HG03354 (cell line): ENCODE measurements around the gene MCUR1.
"Not testable (repeated sequence)": the region's sequence is repeated elsewhere in the genome, so short reads cannot be mapped to it uniquely, and the experiment has no call there.

Experiments
- ATAC-seq: cut with Tn5 transposase; IDR thresholded peaks from one replicate; pipeline ENCODE4 v1.9.1; 2021; ENCODE audit warnings: mild to moderate bottlenecking; ENCODE audit not compliant: unreplicated experiment, poor library complexity, severe bottlenecking

MCUR1 gene, protein sequence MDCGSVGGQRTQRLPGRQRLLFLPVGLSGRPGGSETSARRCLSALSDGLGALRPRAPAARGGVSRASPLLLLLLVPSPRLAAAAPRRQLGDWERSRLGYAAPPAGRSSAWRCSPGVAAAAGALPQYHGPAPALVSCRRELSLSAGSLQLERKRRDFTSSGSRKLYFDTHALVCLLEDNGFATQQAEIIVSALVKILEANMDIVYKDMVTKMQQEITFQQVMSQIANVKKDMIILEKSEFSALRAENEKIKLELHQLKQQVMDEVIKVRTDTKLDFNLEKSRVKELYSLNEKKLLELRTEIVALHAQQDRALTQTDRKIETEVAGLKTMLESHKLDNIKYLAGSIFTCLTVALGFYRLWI

DNA sequence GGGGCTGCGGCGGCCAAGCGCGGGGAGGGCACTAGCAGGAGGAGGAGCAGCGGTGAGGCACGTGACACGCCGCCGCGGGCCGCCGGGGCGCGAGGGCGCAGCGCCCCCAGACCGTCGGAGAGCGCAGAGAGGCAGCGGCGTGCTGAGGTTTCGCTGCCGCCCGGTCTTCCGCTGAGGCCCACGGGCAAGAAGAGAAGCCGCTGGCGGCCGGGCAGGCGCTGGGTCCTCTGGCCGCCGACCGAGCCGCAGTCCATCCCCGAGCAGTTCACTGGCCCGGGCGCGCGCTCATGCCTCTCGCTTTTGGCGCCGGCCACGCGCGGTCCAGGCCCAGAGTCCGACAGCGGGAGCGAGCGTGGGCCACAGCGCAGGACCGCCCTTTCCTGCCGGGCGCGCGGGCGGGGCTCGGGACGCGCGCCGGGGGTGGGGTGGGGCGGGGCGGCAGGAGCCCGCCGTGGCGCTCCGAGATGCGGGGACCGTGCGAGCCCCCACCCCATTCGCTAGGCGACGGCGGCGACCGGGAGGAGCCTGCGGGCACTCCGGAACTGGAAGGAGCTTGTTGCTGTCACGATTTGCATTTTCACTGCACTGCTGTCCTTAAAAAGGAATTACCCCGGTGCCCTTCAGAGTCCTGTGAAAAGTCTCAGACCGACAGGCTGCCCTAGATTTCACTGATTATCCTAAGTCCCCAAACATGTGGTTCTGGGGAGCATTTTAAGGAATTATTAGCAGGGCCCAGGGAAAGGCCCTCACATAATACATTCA, at the start of gene MCUR1:
TSS of gene MCUR1 (minus strand) at position 382 of the 762 bp plus-strand sequence. CDS start at position 254, 128 bp downstream.
- peak; percentile 84 for ATAC-seq

DNA sequence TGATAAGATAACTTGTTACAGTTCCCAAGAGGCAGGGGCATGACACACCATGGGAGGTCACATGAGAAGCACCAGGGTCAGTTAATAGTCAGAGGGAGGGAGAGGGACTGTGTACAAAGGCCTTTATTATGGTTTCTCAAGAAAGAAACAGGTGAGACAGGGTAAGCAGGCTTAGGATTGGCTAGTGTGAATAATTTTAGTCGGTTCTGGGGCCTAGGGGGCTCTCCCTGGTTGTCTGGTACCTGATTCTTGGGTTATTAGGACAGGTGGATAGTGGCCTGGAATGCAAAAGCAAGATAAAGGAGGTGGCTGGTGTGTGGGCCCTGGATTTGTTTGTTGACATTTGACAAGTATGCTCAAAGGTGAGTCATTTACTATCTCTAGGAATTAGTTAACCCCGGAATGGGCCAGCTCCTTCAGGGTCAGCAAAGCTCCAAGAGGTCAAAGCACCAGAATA, 49.4 kb upstream of the MCUR1 start:
- no peak for ATAC-seq

DNA sequence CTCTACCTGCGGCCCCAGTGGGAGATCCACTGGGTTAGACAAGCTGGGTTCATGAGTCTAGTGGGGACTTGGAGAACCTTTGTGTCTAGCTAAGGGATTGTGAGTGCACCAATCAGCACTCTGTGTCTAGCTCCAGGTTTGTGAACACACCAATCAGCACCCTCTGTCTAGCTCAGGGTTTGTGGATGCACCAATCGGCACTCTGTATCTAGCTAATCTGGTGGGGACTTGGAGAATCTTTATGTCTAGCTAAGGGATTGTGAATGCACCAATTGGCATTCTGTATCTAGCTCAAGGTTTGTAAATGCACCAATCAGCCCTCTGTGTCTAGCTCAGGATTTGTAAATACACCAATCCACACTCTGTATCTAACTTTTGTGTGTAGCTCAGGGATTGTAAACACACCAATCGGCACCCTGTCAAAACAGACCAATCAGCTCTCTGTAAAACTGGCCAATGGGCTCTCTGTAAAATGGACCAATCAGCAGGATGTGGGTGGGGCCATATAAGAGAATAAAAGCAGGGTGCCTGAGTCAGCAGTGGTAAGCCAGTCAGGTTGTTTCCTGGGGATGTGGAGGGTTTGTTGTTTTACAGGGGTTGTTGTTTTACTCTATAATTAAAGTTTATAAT, 46.3 kb upstream of the MCUR1 start:
- not testable (repeated sequence) for ATAC-seq

DNA sequence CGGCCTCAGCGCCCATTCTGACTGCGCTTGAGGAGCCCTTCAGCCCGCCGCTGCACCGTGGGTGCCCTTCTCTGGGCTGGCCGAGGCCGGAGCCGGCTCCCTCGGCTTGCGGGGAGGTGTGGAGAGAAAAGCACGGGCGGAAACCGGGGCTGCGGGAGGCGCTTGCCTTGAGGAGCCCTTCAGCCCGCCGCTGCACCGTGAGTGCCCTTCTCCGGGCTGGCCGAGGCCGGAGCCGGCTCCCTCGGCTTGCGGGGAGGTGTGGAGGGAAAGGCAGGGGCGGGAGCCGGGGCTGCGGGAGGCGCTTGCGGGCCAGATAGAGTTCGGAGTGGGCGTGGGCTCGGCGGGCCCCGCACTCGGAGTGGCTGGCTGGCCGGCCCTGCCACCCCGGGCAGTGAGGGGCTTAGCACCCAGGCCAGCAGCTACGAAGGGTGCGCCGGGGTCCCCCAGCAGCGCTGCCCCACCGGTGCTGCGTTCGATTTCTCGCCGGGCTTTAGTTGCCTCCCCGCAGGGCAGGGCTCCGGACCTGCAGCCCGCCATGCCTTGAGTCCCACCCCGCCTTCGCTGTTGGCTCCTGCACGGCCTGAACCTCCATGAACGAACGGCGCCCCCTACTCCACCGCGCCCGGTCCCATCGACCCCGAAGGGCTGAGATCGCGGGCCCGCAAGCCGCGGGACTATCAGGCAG, 45.7 kb upstream of the MCUR1 start:
- no peak for ATAC-seq

DNA sequence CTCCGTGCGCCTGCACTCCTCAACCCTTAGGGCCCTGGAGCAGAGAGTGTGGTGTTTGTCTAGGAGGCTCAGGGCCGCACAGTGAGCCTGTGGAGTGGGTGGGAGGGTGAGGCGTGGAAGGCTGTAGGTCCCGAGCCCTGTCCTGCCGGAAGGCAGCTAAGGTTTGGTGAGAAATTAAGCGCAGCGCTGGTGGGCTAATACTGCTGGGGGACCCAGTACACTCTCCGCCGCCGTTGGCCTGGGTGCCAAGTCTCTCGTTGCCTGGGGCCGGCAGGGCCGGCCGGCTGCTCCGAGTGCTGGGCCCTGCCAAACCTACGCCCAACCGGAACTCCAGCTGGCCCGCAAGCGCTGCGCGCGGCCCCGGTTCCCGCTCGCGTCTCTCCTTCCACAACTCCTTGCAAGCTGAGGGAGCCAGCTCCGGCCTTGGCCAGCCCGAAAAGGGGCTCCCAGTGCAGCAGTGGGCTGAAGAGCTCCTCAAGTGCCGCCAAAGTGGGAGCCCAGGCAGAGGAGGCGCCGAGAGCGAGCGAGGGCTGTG, 40.4 kb upstream of the MCUR1 start:
- no peak for ATAC-seq

DNA sequence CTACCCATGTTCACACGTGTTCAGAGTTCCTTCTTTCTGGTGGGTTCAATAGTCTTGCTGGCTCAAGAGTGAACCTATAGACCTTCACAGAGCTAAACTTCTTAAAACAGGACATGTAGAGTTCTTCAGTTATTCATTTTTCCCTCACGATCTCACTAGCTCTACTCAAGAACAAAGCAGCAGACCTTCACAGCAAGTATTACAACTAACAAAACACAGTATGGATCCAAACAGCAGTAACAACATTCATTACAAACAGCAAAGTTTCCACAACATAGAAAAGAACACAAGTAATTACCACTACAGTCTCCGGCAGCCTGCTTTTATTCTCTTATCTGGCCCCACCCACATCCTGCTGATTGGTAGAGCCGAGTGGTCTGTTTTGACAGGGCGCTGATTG, 39.5 kb upstream of the MCUR1 start:
- no peak for ATAC-seq

DNA sequence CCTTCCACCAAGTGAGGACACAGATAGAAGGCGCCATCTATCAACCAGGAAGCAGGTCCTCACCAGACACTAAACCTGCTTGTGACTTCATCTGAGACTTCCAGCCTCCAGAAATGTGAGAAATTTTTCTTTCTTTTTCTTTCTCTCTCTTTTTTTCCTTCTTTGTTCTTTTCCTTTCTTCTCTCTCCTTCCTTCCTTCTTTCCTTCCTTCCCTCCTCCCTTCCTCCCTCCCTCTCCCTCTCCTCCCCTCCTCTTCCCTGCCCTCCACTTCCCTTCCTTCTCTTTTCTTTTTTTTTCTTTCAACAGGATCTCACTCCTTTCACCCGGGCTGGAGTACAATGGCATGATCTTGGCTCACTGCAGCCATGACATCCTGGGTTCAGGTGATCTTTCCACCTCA, 37.4 kb upstream of the MCUR1 start:
- no peak for ATAC-seq

DNA sequence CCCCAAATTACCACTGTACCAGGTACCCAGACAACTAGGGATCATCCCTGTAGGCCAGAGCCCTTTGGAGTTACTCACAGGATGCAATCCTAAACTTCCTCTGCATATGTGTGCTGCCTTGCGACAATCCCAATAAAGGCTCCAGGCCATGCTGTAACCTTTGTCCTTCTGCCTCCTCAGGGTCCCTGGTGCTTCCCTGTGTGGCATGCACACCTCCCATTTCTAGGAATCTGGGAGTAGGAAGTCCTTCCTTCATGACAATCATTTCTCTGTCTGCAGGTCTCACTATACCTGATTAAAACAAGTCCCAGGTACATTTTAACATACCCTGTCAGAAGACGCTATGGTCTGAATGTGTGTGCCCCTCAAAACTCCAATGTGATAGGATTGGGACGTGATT, 37.0 kb upstream of the MCUR1 start:
- ATAC-seq, result no peak

DNA sequence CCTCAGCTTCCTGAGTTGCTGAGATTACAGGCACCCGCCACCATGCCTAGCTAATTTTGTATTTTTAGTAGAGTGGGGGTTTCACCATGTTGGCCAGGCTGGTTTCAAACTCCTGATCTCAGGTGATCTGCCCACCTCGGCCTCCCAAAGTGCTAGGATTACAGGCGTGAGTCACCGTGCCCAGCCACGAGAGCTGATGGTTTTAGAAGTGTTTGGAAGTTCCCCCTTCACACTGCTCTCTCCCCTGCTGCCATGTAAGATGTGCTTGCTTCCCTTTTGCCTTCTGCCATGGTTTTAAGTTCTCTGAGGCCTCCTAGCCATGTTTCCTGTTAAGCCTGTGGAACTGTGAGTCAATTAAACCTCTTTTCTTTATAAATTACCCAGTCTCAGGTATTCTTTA, 36.3 kb upstream of the MCUR1 start:
- not testable (repeated sequence) for ATAC-seq

DNA sequence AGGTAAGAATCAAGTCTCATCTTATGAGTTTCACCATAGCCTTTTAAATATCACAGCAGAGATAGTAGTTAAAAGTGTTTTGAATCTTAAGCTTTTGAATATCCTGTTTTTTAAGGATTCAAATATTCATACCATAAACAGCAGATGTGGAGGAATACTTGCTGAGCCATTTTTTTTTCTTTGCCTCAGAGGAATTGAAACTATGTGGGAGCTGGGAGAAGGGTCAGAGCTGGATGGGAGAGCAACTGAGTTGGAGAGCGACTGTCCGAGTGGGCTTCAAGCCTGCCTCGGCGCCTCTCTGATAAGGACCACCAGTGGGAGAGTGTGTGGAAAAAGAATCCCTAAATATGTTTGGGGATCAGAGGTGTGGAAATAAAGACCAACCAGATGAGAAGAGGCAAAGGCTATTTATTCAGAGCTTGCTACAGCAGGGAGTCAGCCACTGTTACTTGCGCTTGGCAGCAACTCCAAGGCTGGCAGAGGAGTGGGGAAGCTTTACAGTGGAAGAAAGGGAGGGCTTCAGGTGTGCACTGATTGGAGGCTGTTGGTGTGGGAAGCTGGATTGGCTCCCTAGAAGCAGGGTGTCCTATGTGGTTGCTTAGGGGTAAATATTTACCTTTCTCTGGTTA, 34.3 kb upstream of the MCUR1 start:
- no peak for ATAC-seq

DNA sequence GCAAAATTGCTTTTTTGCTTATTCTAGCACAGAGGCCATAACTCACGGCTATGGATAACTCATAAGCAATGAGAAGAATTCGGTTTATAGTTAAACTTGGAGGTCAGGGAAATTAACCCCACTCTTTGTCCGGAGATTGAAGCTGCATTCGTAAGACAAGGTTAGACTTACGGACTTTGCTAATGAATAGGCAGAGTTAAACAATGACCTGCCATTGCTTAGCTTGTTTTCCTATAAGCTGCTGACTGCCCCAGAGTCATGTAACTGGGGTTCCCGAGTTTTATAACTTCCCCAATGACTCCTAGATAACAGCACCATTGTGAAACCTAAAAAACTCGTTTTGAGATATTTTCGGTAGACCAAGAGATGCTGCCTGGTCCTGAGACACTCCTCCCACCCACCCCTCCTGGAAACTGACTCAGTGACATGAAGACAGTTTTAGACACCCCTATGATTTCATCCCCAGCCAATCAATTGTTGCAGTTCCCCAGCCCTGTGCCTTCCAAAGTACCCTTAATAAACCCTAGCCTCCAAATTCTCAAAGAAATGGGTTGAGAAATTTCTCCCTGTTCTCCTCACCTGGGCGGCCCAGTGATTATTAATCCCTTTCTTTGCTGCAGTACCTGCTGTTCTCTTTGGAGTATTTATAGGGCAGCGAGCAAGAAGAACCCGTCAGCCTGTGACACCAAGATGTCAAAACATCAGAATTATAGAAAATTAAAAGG, 33.1 kb upstream of the MCUR1 start:
- ATAC-seq, result no peak

DNA sequence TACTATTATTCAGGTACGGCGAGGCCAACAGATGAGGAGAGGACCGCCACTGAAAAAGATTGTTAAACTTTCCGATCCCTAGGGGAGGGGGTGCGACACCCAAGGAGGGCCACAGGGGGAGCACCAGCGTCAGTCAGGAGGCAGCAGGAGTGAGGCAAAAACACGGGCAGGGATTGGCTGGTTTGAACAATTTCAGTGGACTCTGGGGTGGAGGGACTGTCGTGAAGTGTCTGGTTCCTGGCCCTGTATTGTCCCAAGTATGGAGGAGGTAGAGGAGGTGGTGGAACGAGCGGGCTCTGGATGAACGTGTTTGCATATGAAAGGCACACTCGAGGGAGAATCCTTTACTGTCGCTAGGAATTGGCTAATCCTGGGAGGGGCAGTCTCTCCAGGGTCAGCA, 32.5 kb upstream of the MCUR1 start:
- ATAC-seq, result no peak

DNA sequence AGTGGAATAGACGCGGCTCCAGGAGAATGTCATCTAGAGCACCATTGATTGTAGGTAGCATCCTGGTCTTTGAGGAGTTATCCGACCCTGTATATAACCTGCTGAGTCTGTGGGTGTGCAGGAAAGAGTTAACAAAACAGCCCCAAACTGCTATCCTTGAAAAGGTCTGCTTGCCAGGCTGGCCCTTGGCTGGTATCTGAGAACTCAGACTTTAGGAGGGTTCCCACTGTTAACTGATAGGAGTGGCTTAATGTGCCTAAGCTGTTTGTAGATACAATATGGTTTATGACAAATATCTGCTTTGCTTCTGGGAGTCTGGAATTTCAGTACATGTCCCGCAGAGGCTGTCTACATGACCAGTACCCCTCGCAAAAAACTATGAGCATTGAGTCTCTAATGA, 27.6 kb upstream of the MCUR1 start:
- ATAC-seq, result no peak

DNA sequence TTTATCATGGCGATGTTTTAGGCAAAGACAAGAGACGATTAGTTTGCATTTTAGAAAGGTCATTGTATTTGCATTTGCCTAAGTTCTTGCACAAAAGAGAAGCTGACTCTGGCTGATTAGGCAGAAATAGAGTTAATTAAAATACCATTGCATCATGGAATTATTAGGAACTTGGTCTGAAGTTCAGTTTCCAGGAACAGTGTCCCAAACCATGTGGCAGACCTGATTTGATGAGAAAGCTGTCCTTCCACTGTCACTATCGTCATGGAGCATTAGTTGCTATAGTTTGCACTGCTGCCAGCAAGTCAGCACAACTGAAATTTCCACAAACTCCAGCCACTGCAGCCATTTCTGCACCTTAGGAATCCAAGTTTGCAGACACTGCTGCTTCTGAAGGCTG, 24.3 kb upstream of the MCUR1 start:
- ATAC-seq, result no peak

DNA sequence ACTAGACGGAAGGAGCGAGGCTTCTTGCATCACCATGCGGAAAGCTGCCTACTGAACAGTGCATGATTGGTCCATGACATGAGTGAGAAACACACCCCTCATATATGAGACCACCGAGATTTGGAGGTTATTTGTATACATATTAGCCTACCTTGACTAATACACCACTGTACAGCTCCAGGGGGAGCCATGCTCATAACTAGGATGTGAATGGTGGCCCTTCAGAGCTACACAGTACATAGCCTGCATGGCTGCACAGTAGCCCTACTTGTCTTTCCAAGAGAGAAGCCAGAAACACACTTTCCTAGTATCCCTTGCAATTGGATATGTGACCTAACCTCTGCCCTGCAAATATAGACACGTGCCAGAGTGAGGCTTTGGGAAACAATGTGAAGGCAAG, 21.8 kb upstream of the MCUR1 start:
- no peak for ATAC-seq

DNA sequence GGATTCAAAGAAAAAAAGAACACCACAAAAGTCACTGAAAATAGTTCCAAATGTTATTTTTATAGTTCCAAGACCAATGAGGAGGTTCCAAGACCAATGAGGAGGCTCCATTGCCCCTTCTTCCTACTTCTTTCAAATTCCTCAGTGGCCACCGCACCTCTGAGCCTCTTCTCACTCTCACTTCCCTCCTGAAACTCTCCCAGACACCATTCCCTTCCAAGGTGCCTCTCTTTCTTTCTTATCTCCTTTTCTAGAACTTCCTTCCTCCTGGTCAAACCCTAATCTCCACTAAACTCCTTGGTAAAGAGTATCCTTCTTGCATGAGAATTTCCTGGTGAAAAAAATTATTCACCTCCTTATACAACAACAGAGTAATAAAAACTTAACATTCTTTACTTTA, 20.4 kb upstream of the MCUR1 start:
- ATAC-seq, result no peak

DNA sequence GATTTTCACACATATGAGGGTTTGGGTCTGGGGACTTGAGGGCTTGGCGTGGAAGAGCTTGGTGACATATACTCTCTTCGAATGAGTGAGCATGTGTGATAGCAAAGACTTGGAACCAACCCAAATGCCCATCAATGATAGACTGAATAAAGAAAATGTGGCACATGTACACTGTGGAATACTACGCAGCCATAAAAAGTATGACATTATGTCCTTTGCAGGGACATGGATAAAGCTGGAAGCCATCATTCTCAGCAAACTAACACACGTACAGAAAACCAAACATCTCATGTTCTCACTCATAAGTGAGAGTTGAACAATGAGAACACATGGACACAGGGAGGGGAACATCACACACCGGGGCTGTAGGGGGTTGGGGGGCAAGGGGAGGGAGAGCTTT, 19.7 kb upstream of the MCUR1 start:
- not testable (repeated sequence) for ATAC-seq

DNA sequence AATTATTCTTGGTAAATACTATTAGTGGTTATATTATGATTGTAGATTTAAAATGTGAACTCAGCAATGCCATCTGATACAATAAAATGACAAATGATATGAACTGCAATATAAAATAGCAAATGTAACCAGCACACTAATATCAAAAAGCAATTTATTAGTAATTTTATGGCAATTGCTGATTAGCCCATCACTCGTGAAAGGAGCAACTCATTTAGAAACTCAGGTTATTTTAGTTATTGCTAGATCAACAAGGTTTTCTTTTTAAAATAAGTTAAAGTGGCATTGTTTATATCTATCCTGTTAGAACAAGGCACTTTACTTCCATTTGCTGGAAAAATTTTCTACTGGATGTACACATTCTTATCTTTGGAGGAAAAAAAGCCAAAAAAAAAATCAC, 18.4 kb upstream of the MCUR1 start:
- ATAC-seq, result no peak

DNA sequence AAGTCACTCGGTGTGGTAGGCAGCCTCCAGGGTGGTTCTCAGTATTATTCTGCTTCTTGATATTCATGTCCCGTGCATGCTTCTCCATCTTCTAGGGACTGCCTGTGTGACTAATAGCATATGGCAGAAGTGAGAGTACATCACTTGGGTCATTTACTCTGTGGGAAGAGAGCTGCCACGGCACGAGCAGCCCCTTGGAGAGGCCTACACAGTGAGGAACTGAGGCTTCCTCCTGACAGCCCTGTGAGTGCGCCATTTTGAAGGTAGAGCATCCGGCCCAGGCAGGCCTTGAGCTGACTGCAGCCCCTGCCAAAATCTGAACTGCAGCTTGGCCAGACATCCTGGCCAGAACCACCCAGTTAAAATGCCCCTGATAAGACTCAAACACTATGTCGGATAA, 17.3 kb upstream of the MCUR1 start:
- no peak for ATAC-seq
